ENCODE results near the gene CSTF1. TPM values are rescaled to one million over a fixed set of nuclear protein-coding genes. Genes with fewer than 3 reads are reported as not detected.

The CSTF1 gene
- polyA plus RNA-seq, 6 donors from 2014 or later = 23.6 to 38.0 (median 26.5) TPM

DNA sequence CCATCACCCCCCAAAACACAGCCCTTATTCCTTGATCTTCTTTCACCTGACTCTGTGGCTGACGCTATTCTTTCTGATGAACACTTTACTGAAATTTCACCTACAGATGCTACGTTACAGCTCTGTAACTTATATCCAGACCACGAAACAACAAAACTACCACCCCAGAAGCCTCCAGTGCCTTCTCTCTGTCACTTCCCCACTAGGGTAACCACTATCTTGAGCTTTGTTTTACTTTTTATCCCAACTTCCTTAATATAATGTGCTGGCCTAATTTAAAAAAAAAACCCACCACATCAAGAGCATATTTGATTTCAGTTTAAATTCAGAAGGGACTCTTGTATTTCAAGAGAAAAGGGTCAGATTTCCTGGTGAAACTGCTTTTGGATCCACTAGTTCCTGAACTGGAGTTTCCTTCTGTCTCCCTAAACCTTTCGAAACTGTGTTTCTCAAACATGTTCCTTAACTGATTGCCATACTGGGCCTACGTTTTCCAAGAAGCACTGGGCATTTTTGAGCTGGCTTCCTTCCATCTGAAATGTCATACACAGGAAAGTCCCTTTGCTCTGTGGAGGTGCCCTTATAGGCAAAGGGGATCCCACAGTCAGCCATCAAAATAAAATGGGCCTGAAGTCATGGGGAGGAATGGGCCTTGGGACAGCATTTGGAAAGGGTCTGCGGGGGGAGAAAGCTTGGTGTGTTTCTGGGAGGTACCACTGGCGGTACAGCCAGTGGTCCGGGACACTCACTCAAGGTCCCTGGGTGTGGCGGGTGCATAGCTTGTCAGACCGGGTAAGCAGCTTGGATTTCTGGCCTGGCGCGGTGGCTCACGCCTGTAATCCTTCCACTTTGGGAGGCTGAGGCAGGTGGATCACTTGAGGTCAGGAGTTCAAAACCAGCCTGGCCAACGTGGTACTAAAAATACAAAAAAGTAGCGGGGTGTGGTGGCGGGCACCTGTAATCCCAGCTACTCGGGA lies 50.2 kb downstream of the CSTF1 start:
- Mint-ChIP-seq H3K4me1 (peaks cover 9 to 25% (median 11%) of the 10 kb centered on the region in 3 donors), H3K4me3 (no peak overlapping the region), H3K9me3 (peaks cover 0 to 1% (median 0%) of the 10 kb centered on the region in 7 donors), H3K27me3 (peaks cover 0 to 26% (median 12%) of the 10 kb centered on the region in 3 donors), H3K36me3 (no peaks in the 10 kb centered on the region), H3K27ac (peak overlapping the region in 1 of 6 donors; percentile 69)
- DNase-seq (no peak), ATAC-seq (ENCODE audit: low read depth in 2 of 2) (no peak)

DNA sequence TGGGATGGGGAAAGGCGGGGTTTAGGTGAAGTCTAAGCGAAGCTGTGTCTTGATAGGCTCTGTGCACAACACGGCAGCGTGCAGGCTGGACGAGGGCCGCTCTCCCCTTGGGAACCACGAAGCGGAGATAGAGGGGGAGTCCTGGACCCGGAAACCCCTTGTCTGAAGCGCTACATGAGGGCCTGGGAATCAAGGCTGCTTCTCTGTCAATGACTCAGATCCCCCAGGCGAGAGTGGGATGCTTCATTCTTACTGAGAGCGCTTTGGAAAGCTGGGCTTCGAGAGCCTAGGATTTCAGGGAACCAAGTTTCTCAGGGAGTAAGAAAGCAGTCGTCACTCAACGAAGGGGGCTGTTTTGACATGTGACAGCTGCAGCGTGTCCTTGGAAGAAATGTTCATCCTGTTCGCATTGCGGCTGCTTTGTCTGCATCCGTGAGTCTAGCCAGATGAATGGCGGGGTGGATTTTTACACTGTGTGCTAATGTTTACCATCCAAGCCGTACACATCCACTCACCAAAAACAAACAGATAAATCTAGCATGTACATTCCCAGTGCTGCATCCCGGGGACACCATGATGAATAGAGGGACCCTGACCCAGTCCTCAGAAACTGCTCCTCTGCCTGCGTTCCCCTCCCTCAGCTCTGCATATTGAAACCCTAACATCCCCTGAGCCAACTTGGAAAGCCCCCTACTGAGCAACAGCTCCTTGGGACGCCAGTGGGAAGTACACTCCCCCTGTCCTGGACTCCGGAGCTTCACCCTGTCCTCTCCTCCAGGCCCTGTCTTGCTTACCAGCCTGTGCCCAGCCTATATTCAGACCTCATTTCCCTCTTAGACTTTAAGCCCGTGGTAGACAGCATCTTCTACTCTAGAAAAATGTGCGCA lies 51.5 kb downstream of the CSTF1 start:
- H3K27ac Mint-ChIP-seq = peak overlapping the region in 1 of 6 donors; percentile 48

DNA sequence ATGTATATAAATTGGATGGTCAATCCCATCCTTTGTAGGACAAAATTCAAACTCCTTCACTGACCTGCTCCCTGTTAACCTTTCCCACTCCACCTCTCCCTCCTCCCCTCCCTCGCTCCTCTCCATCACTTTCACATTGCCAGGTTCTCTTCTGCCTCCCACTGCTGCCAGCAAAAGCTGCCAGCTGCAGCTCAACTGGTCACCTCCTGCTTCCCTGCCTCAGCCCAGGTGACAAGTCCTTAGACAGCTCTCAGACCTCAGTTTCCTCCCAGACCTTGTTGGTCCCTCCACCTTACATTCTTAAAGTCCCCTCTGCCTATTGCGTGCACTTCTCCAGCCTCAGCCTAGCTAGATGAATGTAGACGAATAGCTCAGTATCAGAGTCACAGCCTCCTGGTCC lies 52.7 kb downstream of the CSTF1 start:
- peak overlapping the region in 1 of 6 donors; percentile 16 for H3K27ac Mint-ChIP-seq

More for the DNA sequence above, 51.5 kb downstream of the CSTF1 start:
- no peak for ATAC-seq (ENCODE audit: low read depth in 2 of 2)
- no peak for DNase-seq
- Mint-ChIP-seq H3K27me3 (peaks cover 0 to 26% (median 12%) of the 10 kb centered on the region in 3 donors), H3K36me3 (no peaks in the 10 kb centered on the region), H3K4me1 (peaks cover 9 to 26% (median 11%) of the 10 kb centered on the region in 3 donors), H3K9me3 (peaks cover 0 to 1% (median 0%) of the 10 kb centered on the region in 7 donors), H3K4me3 (no peak overlapping the region)

DNA sequence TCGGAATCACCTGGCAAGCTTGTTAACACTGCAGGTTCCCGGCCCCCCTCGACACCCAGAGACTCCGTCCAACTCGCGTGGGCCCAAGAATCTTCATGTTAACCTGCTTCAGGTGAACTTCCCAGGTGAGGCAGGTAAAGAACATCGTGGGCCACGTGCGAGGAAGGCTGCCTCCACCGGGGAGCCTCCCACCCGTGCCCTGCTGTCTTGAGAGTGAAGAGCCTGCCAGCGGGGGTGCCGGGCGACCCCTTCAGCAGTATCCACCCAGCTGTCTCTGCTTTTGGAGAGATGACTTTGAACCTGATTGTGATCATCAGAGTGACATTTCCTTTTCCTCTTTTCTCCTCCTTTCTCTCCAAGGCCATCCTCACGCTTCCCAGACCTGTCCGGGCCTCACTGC lies 53.1 kb downstream of the CSTF1 start:
- DNase-seq = no peak
- no peak overlapping the region for H3K4me3 Mint-ChIP-seq
- peak overlapping the region in 1 of 6 donors; percentile 86 for H3K27ac Mint-ChIP-seq
- H3K27me3 Mint-ChIP-seq = peaks cover 0 to 26% (median 12%) of the 10 kb centered on the region in 3 donors
- H3K36me3 Mint-ChIP-seq = no peaks in the 10 kb centered on the region
- H3K4me1 Mint-ChIP-seq = peaks cover under 1 to 15% (median 4%) of the 10 kb centered on the region in 3 donors
- no peak for ATAC-seq (ENCODE audit: low read depth in 2 of 2)
- peaks cover 0 to 1% (median 0%) of the 10 kb centered on the region in 7 donors for H3K9me3 Mint-ChIP-seq

More for the DNA sequence above, 52.7 kb downstream of the CSTF1 start:
- ATAC-seq (ENCODE audit: low read depth in 2 of 2) (no peak), DNase-seq (no peak)
- no peaks in the 10 kb centered on the region for H3K36me3 Mint-ChIP-seq
- H3K27me3 Mint-ChIP-seq = peaks cover 0 to 26% (median 12%) of the 10 kb centered on the region in 3 donors
- peaks cover 0 to 1% (median 0%) of the 10 kb centered on the region in 7 donors for H3K9me3 Mint-ChIP-seq
- H3K4me1 Mint-ChIP-seq = peaks cover 4 to 19% (median 8%) of the 10 kb centered on the region in 3 donors
- H3K4me3 Mint-ChIP-seq = no peak overlapping the region

DNA sequence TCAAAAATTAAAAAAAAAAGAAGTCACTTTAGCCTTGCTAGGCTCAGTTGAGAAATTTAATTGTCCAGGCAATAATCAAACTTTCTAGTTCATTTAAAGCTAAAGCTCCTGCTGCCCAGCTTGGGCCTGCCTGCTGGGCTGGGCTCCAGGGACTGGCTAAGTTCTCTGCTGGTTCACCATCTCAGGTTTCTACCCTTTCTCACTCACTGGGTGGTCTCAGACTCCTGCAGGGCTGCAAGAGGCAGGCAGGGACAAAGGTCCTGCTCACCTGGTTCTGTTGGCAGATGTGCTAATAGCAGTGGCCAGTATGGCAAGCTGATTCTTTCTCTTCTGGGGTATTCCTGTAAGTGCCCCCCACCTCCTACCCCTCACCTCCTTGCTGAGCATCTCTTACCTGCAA lies 54.8 kb downstream of the CSTF1 start:
- Mint-ChIP-seq H3K27me3 (peaks cover 0 to 26% (median 12%) of the 10 kb centered on the region in 3 donors), H3K4me3 (peak overlapping the region in 1 of 8 donors; percentile 61), H3K27ac (peak overlapping the region in 1 of 6 donors; percentile 61), H3K4me1 (peaks cover 0 to 5% (median 2%) of the 10 kb centered on the region in 3 donors), H3K9me3 (peaks cover 0 to 1% (median 0%) of the 10 kb centered on the region in 7 donors), H3K36me3 (no peaks in the 10 kb centered on the region)
- ATAC-seq (ENCODE audit: low read depth in 2 of 2) = no peak
- DNase-seq = no peak

DNA sequence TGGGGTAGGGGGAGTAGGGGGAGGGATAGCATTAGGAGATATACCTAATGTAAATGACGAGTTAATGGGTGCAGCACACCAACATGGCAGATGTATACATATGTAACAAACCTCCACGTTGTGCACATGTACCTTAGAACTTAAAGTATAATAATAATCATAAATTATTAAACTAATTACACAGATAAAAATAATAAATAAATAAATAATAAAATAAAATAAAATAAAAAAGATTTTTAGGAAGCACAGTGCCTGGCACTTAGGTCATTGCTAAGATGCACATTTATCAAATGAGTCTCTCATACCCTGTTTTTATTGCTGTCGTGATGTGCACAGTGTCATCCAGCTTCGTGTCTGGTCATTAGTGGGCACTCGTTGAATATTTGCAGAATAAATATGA lies 57.0 kb downstream of the CSTF1 start:
- Mint-ChIP-seq H3K9me3 (peaks cover 0 to 1% (median 0%) of the 10 kb centered on the region in 7 donors), H3K4me3 (no peak overlapping the region), H3K27ac (no peak overlapping the region), H3K4me1 (peaks cover 4 to 16% (median 7%) of the 10 kb centered on the region in 3 donors), H3K27me3 (peaks cover 0 to 12% (median 12%) of the 10 kb centered on the region in 3 donors), H3K36me3 (no peaks in the 10 kb centered on the region)
- no peak for ATAC-seq (ENCODE audit: low read depth in 2 of 2)
- no peak for DNase-seq

DNA sequence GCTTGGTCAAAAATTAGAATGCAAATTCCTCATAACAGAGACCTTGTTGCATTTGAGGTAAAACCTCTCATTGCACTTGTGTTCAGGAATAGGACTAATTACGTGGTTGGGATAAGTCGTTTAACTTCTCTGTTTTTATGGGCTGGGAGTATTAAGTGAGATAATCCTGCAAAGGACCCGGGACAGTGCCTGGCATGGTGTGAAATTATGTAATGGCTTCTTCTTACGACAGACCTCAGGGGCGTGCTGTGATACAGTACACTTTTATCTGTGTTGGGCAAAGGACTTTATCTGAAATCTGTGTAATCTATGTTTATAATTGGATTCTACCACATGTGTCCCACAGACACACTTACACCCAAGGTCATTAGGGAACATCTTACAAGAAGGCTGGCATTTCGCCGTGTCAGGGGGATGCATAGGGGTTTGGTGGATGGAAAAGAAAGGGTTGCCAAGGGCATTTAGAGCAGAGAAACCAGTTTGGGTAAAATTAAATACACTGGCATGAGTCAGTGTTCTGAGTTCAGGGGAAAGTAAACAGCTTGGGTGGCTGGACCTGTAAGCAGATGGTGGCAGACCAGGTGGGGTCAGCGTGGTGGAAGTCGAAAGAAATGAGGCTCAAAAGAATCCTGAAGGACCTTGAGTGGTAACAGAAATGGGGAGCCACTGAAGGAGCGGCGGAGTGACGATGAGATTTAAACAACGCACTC lies 58.8 kb downstream of the CSTF1 start:
- no peaks in the 10 kb centered on the region for H3K27me3 Mint-ChIP-seq
- ATAC-seq (ENCODE audit: low read depth in 2 of 2) (no peak), DNase-seq (no peak)
- no peaks in the 10 kb centered on the region for H3K9me3 Mint-ChIP-seq
- no peak overlapping the region for H3K4me3 Mint-ChIP-seq
- no peaks in the 10 kb centered on the region for H3K36me3 Mint-ChIP-seq
- H3K4me1 Mint-ChIP-seq = peaks cover 4 to 16% (median 7%) of the 10 kb centered on the region in 3 donors
- peak overlapping the region in 4 of 6 donors; percentile 31 to 88 (median 80) for H3K27ac Mint-ChIP-seq

DNA sequence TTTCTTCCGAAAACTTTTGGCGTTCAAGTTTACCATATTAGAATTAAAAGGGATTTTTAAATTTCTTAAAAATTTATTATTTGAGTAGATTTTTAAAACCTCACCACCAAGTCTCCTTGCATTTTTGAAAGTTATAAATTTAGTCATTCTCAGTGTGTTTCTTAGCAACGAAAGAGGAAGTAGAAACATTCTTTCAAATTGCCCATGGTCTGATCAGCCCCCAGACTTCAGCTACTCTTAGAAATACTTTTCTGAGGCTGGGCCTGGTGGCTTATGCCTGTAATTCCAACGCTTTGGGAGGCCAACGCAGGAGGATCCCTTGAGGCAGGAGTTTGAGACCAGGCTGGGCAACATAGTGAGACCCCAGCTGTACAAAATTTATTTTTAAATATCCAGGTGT lies 60.9 kb downstream of the CSTF1 start:
- Mint-ChIP-seq H3K4me3 (peak overlapping the region in 2 of 8 donors; percentile 42 to 47), H3K36me3 (no peaks in the 10 kb centered on the region), H3K27ac (peak overlapping the region in 5 of 6 donors; percentile 76 to 99 (median 90)), H3K27me3 (no peaks in the 10 kb centered on the region), H3K9me3 (no peaks in the 10 kb centered on the region), H3K4me1 (peaks cover 4 to 14% (median 7%) of the 10 kb centered on the region in 3 donors)
- ATAC-seq (ENCODE audit: low read depth in 2 of 2) = peak; percentile 89 to 91
- DNase-seq = peak; percentile 24

DNA sequence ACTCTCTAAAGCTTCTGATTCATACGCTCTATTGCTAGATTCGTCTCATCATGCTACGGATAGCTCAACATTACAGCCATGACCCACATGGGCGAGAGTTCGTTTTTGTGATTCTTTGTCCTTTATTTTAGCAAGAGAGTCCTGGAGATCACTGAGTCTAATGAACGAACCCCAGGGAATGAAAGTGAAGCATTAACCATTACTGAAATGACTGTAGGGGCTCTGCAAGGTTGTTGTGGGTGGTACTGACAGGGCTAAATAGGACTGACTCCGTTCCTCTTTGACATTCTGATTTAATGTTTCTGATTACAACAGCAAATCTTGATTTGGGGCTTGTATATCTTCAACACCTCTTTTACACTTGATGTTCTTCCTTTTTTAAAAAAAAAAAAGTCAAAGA lies 62.3 kb downstream of the CSTF1 start:
- Mint-ChIP-seq H3K27me3 (no peaks in the 10 kb centered on the region), H3K4me3 (no peak overlapping the region), H3K9me3 (no peaks in the 10 kb centered on the region), H3K4me1 (peaks cover 4 to 15% (median 7%) of the 10 kb centered on the region in 3 donors), H3K36me3 (no peaks in the 10 kb centered on the region), H3K27ac (peak overlapping the region in 4 of 6 donors; percentile 36 to 90 (median 64))
- DNase-seq (no peak), ATAC-seq (ENCODE audit: low read depth in 2 of 2) (no peak)

Other genes starting within 250 kb of the CSTF1 start
- not detected for gene MC3R, start 143.9 kb upstream of the CSTF1 start, polyA plus RNA-seq (ENCODE audit: low read depth in 6 of 6)
- 10 to 100 TPM; 10.5 to 25.6 (median 13.6) TPM for gene FAM210B, start 33.7 kb upstream of the CSTF1 start, polyA plus RNA-seq (ENCODE audit: low read depth in 6 of 6)
- gene AURKA, start 430 bp upstream of the CSTF1 start, polyA plus RNA-seq (ENCODE audit: low read depth in 6 of 6) = 1 to 10 TPM in 2 of 6 donors, under 1 TPM in 3, not detected in 1; 0.13 to 1.6 (median 0.96) TPM
- gene CASS4, start 19.6 kb downstream of the CSTF1 start, polyA plus RNA-seq (ENCODE audit: low read depth in 6 of 6) = under 1 TPM in 4 of 6 donors, not detected in 2; 0.20 to 0.46 (median 0.28) TPM
- 100 to 1,000 TPM; 130 to 152 (median 141) TPM for gene RTF2, start 76.0 kb downstream of the CSTF1 start, polyA plus RNA-seq (ENCODE audit: low read depth in 6 of 6)
- 1 to 10 TPM in 1 of 6 donors, under 1 TPM in 3, not detected in 2; 0.38 to 1.1 (median 0.73) TPM for gene FAM209A, start 132.1 kb downstream of the CSTF1 start, polyA plus RNA-seq (ENCODE audit: low read depth in 6 of 6)
- gene FAM209B, start 140.6 kb downstream of the CSTF1 start, polyA plus RNA-seq (ENCODE audit: low read depth in 6 of 6) = under 1 TPM in 2 of 6 donors, not detected in 4; 0.62 to 0.73 TPM
- not detected for gene TFAP2C, start 236.7 kb downstream of the CSTF1 start, polyA plus RNA-seq (ENCODE audit: low read depth in 6 of 6)

Measured in naive B cell (primary cell).